Mesothelial cell of epicardium (in vitro differentiated cells): Measurements from ENCODE around the gene RARB. TPM values are rescaled to one million over a fixed set of nuclear protein-coding genes. Genes with fewer than 3 reads are reported as not detected.
A peak's percentile ranks its signal among the peaks of the same experiment; 100 is the strongest.

Experiments used
- DNase-seq, 2 experiments: peaks; one replicate each; pipeline ENCODE4 v3.0.0; 2021; ENCODE audit warnings: low spot score in 2 of 2; ENCODE audit not compliant: unreplicated experiment in 2 of 2
- H3K27ac Mint-ChIP-seq: 2 replicates; pipeline ENCODE4 v1.8.0; 2021; ENCODE audit warnings: mixed read lengths
- H3K27me3 Mint-ChIP-seq: 2 replicates; pipeline ENCODE4 v1.8.0; 2021; ENCODE audit warnings: low read depth, mixed read lengths
- H3K36me3 Mint-ChIP-seq: 2 replicates; pipeline ENCODE4 v1.8.0; 2021; ENCODE audit warnings: mixed read lengths
- H3K4me1 Mint-ChIP-seq: 2 replicates; pipeline ENCODE4 v1.8.0; 2021; ENCODE audit warnings: mixed read lengths
- H3K4me3 Mint-ChIP-seq: 2 replicates; pipeline ENCODE4 v1.8.0; 2021; ENCODE audit warnings: mild to moderate bottlenecking, moderate library complexity, mixed read lengths
- H3K9me3 Mint-ChIP-seq: 2 replicates; pipeline ENCODE4 v1.8.0; 2021; ENCODE audit warnings: mixed read lengths
- CTCF ChIP-seq: fragments of 200-600 bp; sonication (generic); IDR thresholded peaks from one replicate; pipeline ENCODE4 v1.5.0; 2021; ENCODE audit warnings: antibody characterized with exemption; ENCODE audit not compliant: unreplicated experiment
- total RNA-seq: library from RNA; stranded (reverse); gene quantifications from 3 replicates; pipeline ENCODE4 v1.2.1, GENCODE V29; 2021

Gene RARB
- total RNA-seq, 1 donor from 2014 or later: 117 TPM

- no peaks in the 10 kb centered on the region for H3K27me3 Mint-ChIP-seq
- H3K4me1 Mint-ChIP-seq: peaks cover 70% of the 10 kb centered on the region
- TF ChIP-seq CTCF: no peak
- H3K4me3 Mint-ChIP-seq: no peak overlapping the region
- peaks cover 10% of the 10 kb centered on the region for H3K36me3 Mint-ChIP-seq
- no peak for DNase-seq
- H3K9me3 Mint-ChIP-seq: peaks cover 14% of the 10 kb centered on the region
- no peak overlapping the region for H3K27ac Mint-ChIP-seq
Measured at GRCh38 chr3:25421747-25422146, 6.3 kb upstream of the RARB start.

GRCh38 chr3:25423780-25424588 lies 4.1 kb upstream of the RARB start:
- no peaks in the 10 kb centered on the region for H3K36me3 Mint-ChIP-seq
- no peaks in the 10 kb centered on the region for H3K9me3 Mint-ChIP-seq
- no peak for DNase-seq
- peak overlapping the region; percentile 94 for H3K27ac Mint-ChIP-seq
- H3K4me1 Mint-ChIP-seq: peaks cover 76% of the 10 kb centered on the region
- H3K27me3 Mint-ChIP-seq: no peaks in the 10 kb centered on the region
- TF ChIP-seq CTCF: no peak
- no peak overlapping the region for H3K4me3 Mint-ChIP-seq

GRCh38 chr3:25424614-25425013 lies 3.4 kb upstream of the RARB start:
- H3K36me3 Mint-ChIP-seq: no peaks in the 10 kb centered on the region
- H3K4me1 Mint-ChIP-seq: peaks cover 70% of the 10 kb centered on the region
- no peaks in the 10 kb centered on the region for H3K27me3 Mint-ChIP-seq
- no peak for TF ChIP-seq CTCF
- no peaks in the 10 kb centered on the region for H3K9me3 Mint-ChIP-seq
- DNase-seq: no peak
- peak overlapping the region; percentile 94 for H3K27ac Mint-ChIP-seq
- H3K4me3 Mint-ChIP-seq: peak overlapping the region; percentile 35

GRCh38 chr3:25426408-25426807 lies 1.7 kb upstream of the RARB start:
- no peaks in the 10 kb centered on the region for H3K27me3 Mint-ChIP-seq
- DNase-seq: no peak
- TF ChIP-seq CTCF: no peak
- no peaks in the 10 kb centered on the region for H3K36me3 Mint-ChIP-seq
- peaks cover 59% of the 10 kb centered on the region for H3K4me1 Mint-ChIP-seq
- peak overlapping the region; percentile 100 for H3K27ac Mint-ChIP-seq
- peak overlapping the region; percentile 100 for H3K4me3 Mint-ChIP-seq
- no peaks in the 10 kb centered on the region for H3K9me3 Mint-ChIP-seq

GRCh38 chr3:25427155-25427554 lies 908 bp upstream of the RARB start:
- peak overlapping the region; percentile 100 for H3K27ac Mint-ChIP-seq
- H3K36me3 Mint-ChIP-seq: no peaks in the 10 kb centered on the region
- TF ChIP-seq CTCF: no peak
- H3K4me1 Mint-ChIP-seq: peaks cover 59% of the 10 kb centered on the region
- no peaks in the 10 kb centered on the region for H3K9me3 Mint-ChIP-seq
- H3K27me3 Mint-ChIP-seq: no peaks in the 10 kb centered on the region
- no peak for DNase-seq
- peak overlapping the region; percentile 100 for H3K4me3 Mint-ChIP-seq
